Ishikawa (cell line): ENCODE measurements around the gene TEX261.

Source experiments
- CEBPB ChIP-seq: IDR thresholded peaks from 2 replicates; pipeline ENCODE4 v1.6.1; 2012
- CREB1 ChIP-seq: IDR thresholded peaks from 2 replicates; pipeline ENCODE4 v1.6.1; 2012; ENCODE audit warnings: low read depth
- EGR1 ChIP-seq: IDR thresholded peaks from 2 replicates; pipeline ENCODE4 v1.6.1; 2012
- EP300 ChIP-seq: IDR thresholded peaks from 2 replicates; pipeline ENCODE4 v1.6.1; 2012; ENCODE audit warnings: borderline replicate concordance
- FOXM1 ChIP-seq: IDR thresholded peaks from 2 replicates; pipeline ENCODE4 v1.6.1; 2012; ENCODE audit warnings: low read depth, borderline replicate concordance
- MAX ChIP-seq: IDR thresholded peaks from 2 replicates; pipeline ENCODE4 v1.6.1; 2012
- NFIC ChIP-seq: IDR thresholded peaks from 2 replicates; pipeline ENCODE4 v1.6.1; 2012
- RAD21 ChIP-seq: IDR thresholded peaks from 2 replicates; pipeline ENCODE4 v1.6.1; 2012; ENCODE audit warnings: low read depth
- REST ChIP-seq: IDR thresholded peaks from 2 replicates; pipeline ENCODE4 v1.6.1; 2012; ENCODE audit warnings: low read depth, mild to moderate bottlenecking
- TAF1 ChIP-seq: IDR thresholded peaks from 2 replicates; pipeline ENCODE4 v1.6.1; 2012; ENCODE audit warnings: low read depth, mild to moderate bottlenecking
- TCF12 ChIP-seq: IDR thresholded peaks from 2 replicates; pipeline ENCODE4 v1.6.1; 2012; ENCODE audit warnings: low read depth
- TEAD4 ChIP-seq: IDR thresholded peaks from 2 replicates; pipeline ENCODE4 v1.6.1; 2012
- YY1 ChIP-seq: IDR thresholded peaks from 2 replicates; pipeline ENCODE4 v1.6.1; 2012; ENCODE audit warnings: low read depth
- ZBTB7A ChIP-seq: IDR thresholded peaks from 2 replicates; pipeline ENCODE4 v1.6.1; 2012; ENCODE audit warnings: low read depth
- TF ChIP-seq, protein P1 (sequence below): IDR thresholded peaks from 2 replicates; pipeline ENCODE4 v1.6.1; 2012

Gene TEX261

DNA sequence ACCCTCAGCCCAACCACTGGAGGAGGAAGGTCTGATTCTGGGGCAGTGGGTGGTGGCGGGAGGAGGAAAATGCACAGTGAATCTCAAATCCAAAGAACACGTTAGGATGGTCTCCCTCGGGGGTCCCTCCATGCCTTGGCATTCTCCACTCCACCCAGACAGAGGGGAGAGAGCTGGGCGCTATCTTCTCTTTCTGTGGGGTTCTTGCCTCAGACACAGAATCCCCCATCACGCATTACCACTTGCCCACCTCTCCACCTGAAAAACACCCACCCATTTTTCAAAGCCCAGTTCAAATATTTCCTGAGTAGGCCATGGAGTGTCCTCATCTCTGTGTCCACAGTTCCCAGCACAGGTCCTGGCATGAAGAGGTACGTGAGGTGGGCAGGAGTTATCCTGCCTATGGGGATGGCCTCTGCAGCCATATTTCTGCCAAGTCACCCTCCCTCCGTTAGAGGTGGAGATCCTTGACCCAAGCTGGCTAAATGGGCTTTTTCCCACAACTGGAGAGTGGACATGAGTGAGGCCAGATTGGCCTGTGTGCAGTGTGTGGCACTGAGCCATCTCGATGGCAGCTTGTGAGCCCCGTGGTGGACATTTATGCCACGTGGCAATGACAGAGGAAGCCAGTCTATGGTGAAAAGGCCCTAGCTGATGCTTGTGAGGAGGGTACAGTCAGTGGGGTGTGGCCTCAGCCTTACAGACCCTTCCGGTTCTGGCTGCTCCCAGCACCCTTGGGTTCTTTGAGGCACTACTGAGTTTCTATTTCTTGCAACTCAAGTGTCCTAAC lies 9.5 kb upstream of the TEX261 start:
- no peak for TF ChIP-seq CREB1
- no peak for TF ChIP-seq EGR1
- TF ChIP-seq MAX, result no peak
- no peak for TF ChIP-seq FOXM1

DNA sequence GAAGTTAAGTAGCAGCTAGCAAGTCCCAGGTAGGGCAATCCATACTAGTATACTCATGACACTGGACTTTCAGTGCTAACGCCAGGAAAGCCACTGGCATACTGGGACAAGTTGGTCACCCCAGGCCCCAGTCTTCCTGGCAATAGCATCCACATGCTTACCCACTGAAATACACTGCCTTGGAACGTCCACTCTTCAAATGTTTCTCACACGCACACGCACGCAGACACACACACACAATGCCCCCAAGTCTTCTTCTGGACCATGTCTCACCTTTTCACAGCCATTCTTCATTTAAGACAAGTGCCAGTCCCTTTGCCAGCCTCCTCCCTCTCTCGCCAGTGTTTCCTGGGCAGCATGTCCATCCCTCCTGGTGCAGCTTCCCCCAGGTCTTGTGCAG lies 8.7 kb upstream of the TEX261 start:
- TF ChIP-seq CREB1 (no peak), NFIC (no peak), ZBTB7A (no peak), MAX (no peak), FOXM1 (no peak), RAD21 (no peak), TEAD4 (no peak), TCF12 (no peak), EGR1 (no peak), YY1 (no peak), TAF1 (no peak), REST (no peak), CEBPB (no peak), EP300 (no peak)
- TF ChIP-seq, protein P1, sequence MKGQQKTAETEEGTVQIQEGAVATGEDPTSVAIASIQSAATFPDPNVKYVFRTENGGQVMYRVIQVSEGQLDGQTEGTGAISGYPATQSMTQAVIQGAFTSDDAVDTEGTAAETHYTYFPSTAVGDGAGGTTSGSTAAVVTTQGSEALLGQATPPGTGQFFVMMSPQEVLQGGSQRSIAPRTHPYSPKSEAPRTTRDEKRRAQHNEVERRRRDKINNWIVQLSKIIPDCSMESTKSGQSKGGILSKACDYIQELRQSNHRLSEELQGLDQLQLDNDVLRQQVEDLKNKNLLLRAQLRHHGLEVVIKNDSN, result no peak

DNA sequence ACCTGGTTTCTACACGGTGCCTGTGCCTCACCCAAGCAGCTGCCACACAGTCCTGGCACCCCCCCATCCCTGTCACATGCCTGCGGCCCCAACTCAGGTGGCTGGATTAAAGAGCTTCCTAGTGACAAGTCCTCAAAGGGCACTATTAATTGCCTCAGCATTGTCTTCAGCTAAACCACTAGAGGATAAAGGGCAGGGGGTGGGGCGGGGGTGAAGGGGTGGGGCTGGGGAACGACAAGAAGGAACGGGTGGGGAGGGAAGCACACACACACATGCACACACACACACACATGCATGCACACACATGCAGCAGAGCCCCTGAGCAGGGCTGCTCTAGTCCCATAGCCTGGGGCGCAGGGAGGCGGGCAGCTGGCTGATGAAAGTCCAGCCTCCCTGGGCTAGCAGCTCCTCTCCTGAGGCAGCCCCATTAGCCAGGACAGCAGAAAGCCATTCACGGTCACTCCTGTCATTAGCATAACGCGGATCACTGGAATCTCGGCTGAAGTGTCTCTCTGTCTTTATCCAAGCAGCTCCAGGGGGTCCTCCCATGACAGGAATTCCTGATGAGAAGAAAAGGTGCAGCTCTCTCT lies 7.4 kb upstream of the TEX261 start:
- TF ChIP-seq TCF12 (no peak), CEBPB (no peak), EP300 (no peak), MAX (no peak), YY1 (no peak), RAD21 (no peak), REST (no peak), CREB1 (no peak), NFIC (no peak), TEAD4 (no peak), EGR1 (no peak), ZBTB7A (no peak), FOXM1 (no peak)
- TF ChIP-seq, protein P1, result no peak

GRCh38 chr2:71001592-71001927 lies 6.9 kb upstream of the TEX261 start:
- no peak for TF ChIP-seq RAD21
- TF ChIP-seq YY1, result no peak
- TF ChIP-seq TEAD4, result no peak
- no peak for TF ChIP-seq FOXM1
- TF ChIP-seq CEBPB, result no peak
- TF ChIP-seq EP300, result no peak
- TF ChIP-seq REST, result no peak
- TF ChIP-seq CREB1, result no peak
- TF ChIP-seq EGR1, result no peak
- TF ChIP-seq, protein P1, result no peak
- no peak for TF ChIP-seq ZBTB7A
- no peak for TF ChIP-seq TAF1
- TF ChIP-seq MAX, result no peak
